Neural cell (in vitro differentiated cells): ENCODE measurements around the gene AGBL1. TPM values are rescaled to one million over a fixed set of nuclear protein-coding genes. Genes with fewer than 3 reads are reported as not detected.

Experiments used
- H2AFZ ChIP-seq: fragments of 200-600, 300-800 bp; sonication (generic), shearing (Covaris generic); 2 replicates; pipeline ENCODE4 v1.6.0; 2014; ENCODE audit warnings: low read depth, mild to moderate bottlenecking, antibody characterized with exemption, low read length, moderate library complexity
- H3F3A ChIP-seq: fragments of 200-600 bp; shearing (Covaris generic); 2 replicates; pipeline ENCODE4 v1.6.1; 2016; ENCODE audit warnings: mild to moderate bottlenecking, moderate library complexity, mixed read lengths, antibody characterized with exemption, low read length; ENCODE audit not compliant: insufficient read depth, poor library complexity, severe bottlenecking
- H3K27ac ChIP-seq: fragments of 200-600, 300-800 bp; sonication (generic), shearing (Covaris generic); 2 replicates; pipeline ENCODE4 v1.5.1; 2014; ENCODE audit warnings: mild to moderate bottlenecking, low read length, moderate library complexity
- H3K27me3 ChIP-seq: fragments of 300-800, 200-600 bp; sonication (generic), shearing (Covaris generic); 2 replicates; pipeline ENCODE4 v1.6.0; 2014; ENCODE audit warnings: mild to moderate bottlenecking, low read depth, low read length, moderate library complexity; ENCODE audit not compliant: insufficient read depth
- H3K36me3 ChIP-seq: fragments of 300-800, 200-600 bp; sonication (generic), shearing (Covaris generic); 2 replicates; pipeline ENCODE4 v1.5.1; 2014; ENCODE audit warnings: mild to moderate bottlenecking, antibody characterized with exemption, low read length, moderate library complexity; ENCODE audit not compliant: insufficient read depth
- H3K4me2 ChIP-seq: fragments of 300-800, 200-600 bp; sonication (generic), shearing (Covaris generic); 2 replicates; pipeline ENCODE4 v1.6.0; 2014; ENCODE audit warnings: mild to moderate bottlenecking, low read length
- H3K4me3 ChIP-seq: fragments of 300-800, 200-600 bp; sonication (generic), shearing (Covaris generic); 2 replicates; pipeline ENCODE4 v1.5.1; 2014; ENCODE audit warnings: mild to moderate bottlenecking, low read length, moderate library complexity
- H3K79me2 ChIP-seq: fragments of 200-600 bp; shearing (Covaris generic); replicated peaks from 2 replicates; pipeline ENCODE4 v1.6.0; 2014; ENCODE audit warnings: mild to moderate bottlenecking, low read length, moderate library complexity; ENCODE audit not compliant: insufficient read depth
- H3K9ac ChIP-seq: fragments of 300-800, 200-600 bp; sonication (generic), shearing (Covaris generic); 2 replicates; pipeline ENCODE4 v1.6.1; 2016; ENCODE audit warnings: mild to moderate bottlenecking, low read length, mixed read lengths
- H3K9me2 ChIP-seq: fragments of 200-600 bp; shearing (Covaris generic); 2 replicates; pipeline ENCODE4 v1.6.1; 2016; ENCODE audit warnings: mild to moderate bottlenecking, low read length, mixed read lengths; ENCODE audit not compliant: insufficient read depth
- H3K9me3 ChIP-seq: fragments of 200-600, 300-800 bp; sonication (generic), shearing (Covaris generic); 2 replicates; pipeline ENCODE4 v1.6.1; 2016; ENCODE audit warnings: mild to moderate bottlenecking, mixed run types, low read length, moderate library complexity, mixed read lengths
- H4K20me1 ChIP-seq: fragments of 200-600 bp; shearing (Covaris generic); 2 replicates; pipeline ENCODE4 v1.6.1; 2016; ENCODE audit warnings: mild to moderate bottlenecking, mixed run types; ENCODE audit not compliant: insufficient read depth
- EP300 ChIP-seq: fragments of 450-650 bp; conservative IDR thresholded peaks from 2 replicates; pipeline ENCODE4 v1.6.1; 2014; ENCODE audit warnings: antibody characterized with exemption, mild to moderate bottlenecking, moderate library complexity; ENCODE audit not compliant: poor library complexity, severe bottlenecking
- EZH2 ChIP-seq: fragments of 200-600, 300-800 bp; shearing (Covaris generic), sonication (generic); IDR thresholded peaks from 2 replicates; pipeline ENCODE4 v1.6.1; 2014; ENCODE audit warnings: antibody characterized with exemption, low read length, borderline replicate concordance, mild to moderate bottlenecking; ENCODE audit not compliant: insufficient read depth, poor library complexity, severe bottlenecking
- MXI1 ChIP-seq: fragments of 450-650 bp; conservative IDR thresholded peaks from 2 replicates; pipeline ENCODE4 v1.6.1; 2014; ENCODE audit warnings: antibody characterized with exemption, mild to moderate bottlenecking; ENCODE audit not compliant: poor library complexity, severe bottlenecking
- POLR2AphosphoS5 ChIP-seq: IDR thresholded peaks from 2 replicates; pipeline ENCODE4 v1.6.1; 2012
- RAD21 ChIP-seq: fragments of 450-650 bp; conservative IDR thresholded peaks from 2 replicates; pipeline ENCODE4 v1.6.1; 2014; ENCODE audit warnings: antibody characterized with exemption, mild to moderate bottlenecking, moderate library complexity
- SMC3 ChIP-seq: fragments of 450-650 bp; conservative IDR thresholded peaks from 2 replicates; pipeline ENCODE4 v1.6.1; 2014; ENCODE audit warnings: antibody characterized with exemption, mild to moderate bottlenecking, moderate library complexity; ENCODE audit not compliant: poor library complexity
- TAF1 ChIP-seq: IDR thresholded peaks from 2 replicates; pipeline ENCODE4 v1.6.1; 2012; ENCODE audit warnings: low read depth
- polyA plus RNA-seq: library from polyadenylated mRNA; depleted of rRNA; stranded (reverse); fragments of >200 nt; gene quantifications from 2 replicates; pipeline ENCODE4 v1.2.3, GENCODE V29; 2014
- TF ChIP-seq, protein P1 (sequence below): IDR thresholded peaks from 2 replicates; pipeline ENCODE4 v1.6.1; 2012; ENCODE audit warnings: borderline replicate concordance
- TF ChIP-seq, protein P2 (sequence below): fragments of 450-650 bp; IDR thresholded peaks from 2 replicates; pipeline ENCODE4 v1.5.1; 2014; ENCODE audit warnings: antibody characterized with exemption, mild to moderate bottlenecking, moderate library complexity; ENCODE audit not compliant: poor library complexity, severe bottlenecking

AGBL1 gene
- polyA plus RNA-seq, 1 donor from 2014 or later: 0.12 TPM

DNA sequence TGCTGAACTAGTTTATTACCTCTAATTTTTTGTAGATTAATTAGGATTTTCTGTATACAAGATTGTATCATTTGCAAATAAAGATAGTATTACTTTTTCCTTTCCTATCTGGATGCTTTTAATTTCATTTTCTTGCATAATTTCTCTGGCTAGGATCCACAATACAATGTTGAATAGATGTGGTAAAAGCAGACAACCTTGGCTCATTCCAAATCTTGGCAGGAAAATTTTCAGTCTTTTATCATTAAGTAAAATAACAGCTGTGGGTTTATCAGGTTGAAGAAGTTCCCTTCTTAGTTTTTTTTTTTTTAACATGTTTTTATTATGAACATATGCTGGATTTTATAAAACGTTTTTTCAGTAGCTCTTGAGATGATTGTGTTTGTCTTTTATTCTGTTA is 422.6 kb downstream of the AGBL1 start:
- Histone ChIP-seq H3K79me2 (no peaks in the 10 kb centered on the region), H3K9me2 (no peaks in the 10 kb centered on the region), H3K9ac (no peak overlapping the region), H3F3A (no peaks in the 10 kb centered on the region), H3K4me3 (no peak overlapping the region), H3K27ac (no peak overlapping the region), H3K36me3 (no peaks in the 10 kb centered on the region), H3K4me2 (no peak overlapping the region), H3K27me3 (no peaks in the 10 kb centered on the region), H2AFZ (no peak overlapping the region), H4K20me1 (no peaks in the 10 kb centered on the region), H3K9me3 (no peaks in the 10 kb centered on the region)
- TF ChIP-seq RAD21: no peak
- no peak for TF ChIP-seq SMC3
- TF ChIP-seq TAF1: no peak
- no peak for TF ChIP-seq EP300
- no peak for TF ChIP-seq MXI1
- TF ChIP-seq EZH2: no peak

DNA sequence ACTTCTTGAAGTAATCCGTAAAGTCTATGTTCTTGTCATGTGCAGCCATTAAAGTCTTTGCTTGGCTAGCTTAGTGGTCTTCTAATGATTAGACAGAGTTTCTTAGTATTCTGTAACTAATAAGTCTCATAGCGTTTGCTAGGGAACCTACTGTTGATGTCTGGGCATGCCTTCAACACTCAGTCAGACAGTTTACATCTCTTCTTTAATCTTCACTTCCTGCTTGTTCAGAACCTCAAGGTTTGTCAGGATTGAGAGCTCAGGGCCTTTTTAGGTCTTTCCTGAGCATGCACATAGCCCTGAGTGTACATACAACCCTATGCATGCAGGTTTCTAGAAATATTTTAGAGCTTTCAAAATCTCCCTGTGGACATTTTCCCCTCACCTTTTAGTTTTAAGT is 426.3 kb downstream of the AGBL1 start:
- Histone ChIP-seq H3K9ac (no peak overlapping the region), H3K36me3 (no peaks in the 10 kb centered on the region), H2AFZ (no peak overlapping the region), H3K9me3 (no peaks in the 10 kb centered on the region), H3K27me3 (no peaks in the 10 kb centered on the region), H4K20me1 (no peaks in the 10 kb centered on the region), H3K4me3 (no peak overlapping the region), H3K79me2 (no peaks in the 10 kb centered on the region), H3F3A (no peaks in the 10 kb centered on the region), H3K27ac (no peak overlapping the region), H3K9me2 (no peaks in the 10 kb centered on the region), H3K4me2 (no peak overlapping the region)
- no peak for TF ChIP-seq SMC3
- TF ChIP-seq MXI1: no peak
- TF ChIP-seq TAF1: no peak
- TF ChIP-seq RAD21: no peak
- no peak for TF ChIP-seq EZH2
- TF ChIP-seq, protein P1, sequence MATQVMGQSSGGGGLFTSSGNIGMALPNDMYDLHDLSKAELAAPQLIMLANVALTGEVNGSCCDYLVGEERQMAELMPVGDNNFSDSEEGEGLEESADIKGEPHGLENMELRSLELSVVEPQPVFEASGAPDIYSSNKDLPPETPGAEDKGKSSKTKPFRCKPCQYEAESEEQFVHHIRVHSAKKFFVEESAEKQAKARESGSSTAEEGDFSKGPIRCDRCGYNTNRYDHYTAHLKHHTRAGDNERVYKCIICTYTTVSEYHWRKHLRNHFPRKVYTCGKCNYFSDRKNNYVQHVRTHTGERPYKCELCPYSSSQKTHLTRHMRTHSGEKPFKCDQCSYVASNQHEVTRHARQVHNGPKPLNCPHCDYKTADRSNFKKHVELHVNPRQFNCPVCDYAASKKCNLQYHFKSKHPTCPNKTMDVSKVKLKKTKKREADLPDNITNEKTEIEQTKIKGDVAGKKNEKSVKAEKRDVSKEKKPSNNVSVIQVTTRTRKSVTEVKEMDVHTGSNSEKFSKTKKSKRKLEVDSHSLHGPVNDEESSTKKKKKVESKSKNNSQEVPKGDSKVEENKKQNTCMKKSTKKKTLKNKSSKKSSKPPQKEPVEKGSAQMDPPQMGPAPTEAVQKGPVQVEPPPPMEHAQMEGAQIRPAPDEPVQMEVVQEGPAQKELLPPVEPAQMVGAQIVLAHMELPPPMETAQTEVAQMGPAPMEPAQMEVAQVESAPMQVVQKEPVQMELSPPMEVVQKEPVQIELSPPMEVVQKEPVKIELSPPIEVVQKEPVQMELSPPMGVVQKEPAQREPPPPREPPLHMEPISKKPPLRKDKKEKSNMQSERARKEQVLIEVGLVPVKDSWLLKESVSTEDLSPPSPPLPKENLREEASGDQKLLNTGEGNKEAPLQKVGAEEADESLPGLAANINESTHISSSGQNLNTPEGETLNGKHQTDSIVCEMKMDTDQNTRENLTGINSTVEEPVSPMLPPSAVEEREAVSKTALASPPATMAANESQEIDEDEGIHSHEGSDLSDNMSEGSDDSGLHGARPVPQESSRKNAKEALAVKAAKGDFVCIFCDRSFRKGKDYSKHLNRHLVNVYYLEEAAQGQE: no peak
- TF ChIP-seq, protein P2, sequence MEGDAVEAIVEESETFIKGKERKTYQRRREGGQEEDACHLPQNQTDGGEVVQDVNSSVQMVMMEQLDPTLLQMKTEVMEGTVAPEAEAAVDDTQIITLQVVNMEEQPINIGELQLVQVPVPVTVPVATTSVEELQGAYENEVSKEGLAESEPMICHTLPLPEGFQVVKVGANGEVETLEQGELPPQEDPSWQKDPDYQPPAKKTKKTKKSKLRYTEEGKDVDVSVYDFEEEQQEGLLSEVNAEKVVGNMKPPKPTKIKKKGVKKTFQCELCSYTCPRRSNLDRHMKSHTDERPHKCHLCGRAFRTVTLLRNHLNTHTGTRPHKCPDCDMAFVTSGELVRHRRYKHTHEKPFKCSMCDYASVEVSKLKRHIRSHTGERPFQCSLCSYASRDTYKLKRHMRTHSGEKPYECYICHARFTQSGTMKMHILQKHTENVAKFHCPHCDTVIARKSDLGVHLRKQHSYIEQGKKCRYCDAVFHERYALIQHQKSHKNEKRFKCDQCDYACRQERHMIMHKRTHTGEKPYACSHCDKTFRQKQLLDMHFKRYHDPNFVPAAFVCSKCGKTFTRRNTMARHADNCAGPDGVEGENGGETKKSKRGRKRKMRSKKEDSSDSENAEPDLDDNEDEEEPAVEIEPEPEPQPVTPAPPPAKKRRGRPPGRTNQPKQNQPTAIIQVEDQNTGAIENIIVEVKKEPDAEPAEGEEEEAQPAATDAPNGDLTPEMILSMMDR: no peak
- TF ChIP-seq POLR2AphosphoS5: no peak
- no peak for TF ChIP-seq EP300

DNA sequence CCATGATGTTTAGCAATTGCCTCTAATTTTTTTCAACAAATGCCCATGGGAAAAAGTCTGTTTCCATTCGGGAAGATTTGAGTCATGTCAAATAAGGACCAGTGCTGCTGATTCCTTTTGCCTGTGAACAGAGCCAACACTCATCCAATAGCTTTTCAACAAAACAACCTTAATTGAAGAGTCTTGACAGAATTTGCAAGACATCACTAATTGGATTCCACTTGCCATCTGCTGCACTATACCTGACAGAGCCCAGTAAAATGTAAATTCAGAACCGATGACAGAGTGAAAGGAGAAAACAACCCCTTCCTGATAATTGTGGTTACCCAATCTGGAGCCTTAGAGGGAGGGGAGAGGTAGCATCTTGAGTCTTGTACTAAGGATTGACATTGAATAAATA is 426.7 kb downstream of the AGBL1 start:
- TF ChIP-seq, protein P1: no peak
- TF ChIP-seq EZH2 (no peak), TAF1 (no peak)
- TF ChIP-seq, protein P2: no peak
- H4K20me1 ChIP-seq: no peaks in the 10 kb centered on the region
- H3K27ac ChIP-seq: no peak overlapping the region
- H3K79me2 ChIP-seq: no peaks in the 10 kb centered on the region
- no peaks in the 10 kb centered on the region for H3K9me2 ChIP-seq
- no peaks in the 10 kb centered on the region for H3F3A ChIP-seq
- no peak overlapping the region for H3K4me2 ChIP-seq
- no peak overlapping the region for H2AFZ ChIP-seq
- no peaks in the 10 kb centered on the region for H3K27me3 ChIP-seq
- H3K9me3 ChIP-seq: no peaks in the 10 kb centered on the region
- no peak overlapping the region for H3K4me3 ChIP-seq
- H3K36me3 ChIP-seq: no peaks in the 10 kb centered on the region
- H3K9ac ChIP-seq: no peak overlapping the region
